Brain microvascular endothelial cell (primary cell): ENCODE measurements around the gene CRYBB2.
"Not testable (repeated sequence)": the region's sequence is repeated elsewhere in the genome, so short reads cannot be mapped to it uniquely, and the experiment has no call there.

Experiments
- DNase-seq: peaks from one replicate; pipeline ENCODE4 v3.0.0-alpha.2; 2020
- H3K27ac ChIP-seq: fragments of 250-450 bp; sonication (Bioruptor Pico); 2 replicates; pipeline ENCODE4 v1.5.1; 2020; ENCODE audit warnings: mild to moderate bottlenecking, moderate library complexity
- H3K27me3 ChIP-seq: fragments of 250-450 bp; sonication (Bioruptor Pico); replicated peaks from 2 replicates; pipeline ENCODE4 v1.5.1; 2020; ENCODE audit warnings: mild to moderate bottlenecking
- H3K36me3 ChIP-seq: fragments of 250-450 bp; sonication (Bioruptor Pico); replicated peaks from 2 replicates; pipeline ENCODE4 v1.5.1; 2020; ENCODE audit warnings: mild to moderate bottlenecking
- H3K4me3 ChIP-seq: 2 replicates; pipeline ENCODE4 v1.5.1; 2011; ENCODE audit warnings: low read depth, mild to moderate bottlenecking, control low read depth, low read length, moderate library complexity
- in situ Hi-C: cut with HindIII; loops from 2 replicates; pipeline ENCODE4 v1.10.0; 2017; ENCODE audit warnings: low sequenced_read_pairs, low pct_ligation_motif_present

Gene CRYBB2

DNA sequence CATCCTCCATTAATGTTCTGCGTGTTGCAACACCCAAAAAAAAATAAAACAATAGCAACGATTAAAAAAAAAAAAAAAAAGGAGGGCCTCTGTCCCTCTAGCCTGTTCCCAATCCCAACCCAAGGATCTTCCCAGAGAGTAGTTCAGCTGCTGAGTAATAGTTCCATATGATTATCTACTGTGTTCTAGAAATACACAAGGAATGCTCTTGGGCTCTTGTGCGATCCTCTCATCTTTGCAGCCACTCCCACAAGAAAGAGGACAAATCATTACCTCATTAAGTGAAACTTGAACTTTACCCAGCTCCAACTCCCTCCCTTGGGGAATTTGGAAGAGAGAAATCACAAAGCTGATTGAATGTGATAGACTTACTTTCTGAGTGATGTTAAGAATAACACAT is 54.5 kb downstream of the CRYBB2 start:
- DNase-seq, H3K27ac ChIP-seq, H3K36me3 ChIP-seq, in situ Hi-C loops, H3K4me3 ChIP-seq, H3K27me3 ChIP-seq: not testable (repeated sequence)

GRCh38 chr22:25280118-25280517 is 60.7 kb downstream of the CRYBB2 start:
- H3K27ac ChIP-seq, DNase-seq, in situ Hi-C loops, H3K4me3 ChIP-seq, H3K36me3 ChIP-seq: not testable (repeated sequence)
- H3K27me3 ChIP-seq: peaks cover 37% of the 10 kb centered on the region
